Frontal cortex (tissue), 4 donors: ENCODE results near the gene PCDH8. TPM values are rescaled to one million over a fixed set of nuclear protein-coding genes. Genes with fewer than 3 reads are reported as not detected.
A peak's percentile ranks its signal among the peaks of the same experiment; 100 is the strongest.

Experiments used
- DNase-seq, 2 donors: peaks; one replicate each; pipeline ENCODE4 v3.0.0; 2012; ENCODE audit warnings: low spot score in 2 of 2
- FAIRE-seq: peaks from 2 replicates; lab custom pipeline; 2012; peaks lifted over from hg19 to GRCh38; lab: Jason Lieb, UNC
- total RNA-seq: library from RNA; depleted of rRNA; stranded (reverse); fragments of >200 nt; gene quantifications from one replicate; pipeline ENCODE4 v1.2.3, GENCODE V29; 2014
- donor health status: control.
- donor health status: control.
- donor health status: control.

PCDH8 gene, protein sequence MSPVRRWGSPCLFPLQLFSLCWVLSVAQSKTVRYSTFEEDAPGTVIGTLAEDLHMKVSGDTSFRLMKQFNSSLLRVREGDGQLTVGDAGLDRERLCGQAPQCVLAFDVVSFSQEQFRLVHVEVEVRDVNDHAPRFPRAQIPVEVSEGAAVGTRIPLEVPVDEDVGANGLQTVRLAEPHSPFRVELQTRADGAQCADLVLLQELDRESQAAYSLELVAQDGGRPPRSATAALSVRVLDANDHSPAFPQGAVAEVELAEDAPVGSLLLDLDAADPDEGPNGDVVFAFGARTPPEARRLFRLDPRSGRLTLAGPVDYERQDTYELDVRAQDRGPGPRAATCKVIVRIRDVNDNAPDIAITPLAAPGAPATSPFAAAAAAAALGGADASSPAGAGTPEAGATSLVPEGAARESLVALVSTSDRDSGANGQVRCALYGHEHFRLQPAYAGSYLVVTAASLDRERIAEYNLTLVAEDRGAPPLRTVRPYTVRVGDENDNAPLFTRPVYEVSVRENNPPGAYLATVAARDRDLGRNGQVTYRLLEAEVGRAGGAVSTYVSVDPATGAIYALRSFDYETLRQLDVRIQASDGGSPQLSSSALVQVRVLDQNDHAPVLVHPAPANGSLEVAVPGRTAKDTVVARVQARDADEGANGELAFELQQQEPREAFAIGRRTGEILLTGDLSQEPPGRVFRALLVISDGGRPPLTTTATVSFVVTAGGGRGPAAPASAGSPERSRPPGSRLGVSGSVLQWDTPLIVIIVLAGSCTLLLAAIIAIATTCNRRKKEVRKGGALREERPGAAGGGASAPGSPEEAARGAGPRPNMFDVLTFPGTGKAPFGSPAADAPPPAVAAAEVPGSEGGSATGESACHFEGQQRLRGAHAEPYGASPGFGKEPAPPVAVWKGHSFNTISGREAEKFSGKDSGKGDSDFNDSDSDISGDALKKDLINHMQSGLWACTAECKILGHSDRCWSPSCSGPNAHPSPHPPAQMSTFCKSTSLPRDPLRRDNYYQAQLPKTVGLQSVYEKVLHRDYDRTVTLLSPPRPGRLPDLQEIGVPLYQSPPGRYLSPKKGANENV
- total RNA-seq = 72.2 TPM

DNA sequence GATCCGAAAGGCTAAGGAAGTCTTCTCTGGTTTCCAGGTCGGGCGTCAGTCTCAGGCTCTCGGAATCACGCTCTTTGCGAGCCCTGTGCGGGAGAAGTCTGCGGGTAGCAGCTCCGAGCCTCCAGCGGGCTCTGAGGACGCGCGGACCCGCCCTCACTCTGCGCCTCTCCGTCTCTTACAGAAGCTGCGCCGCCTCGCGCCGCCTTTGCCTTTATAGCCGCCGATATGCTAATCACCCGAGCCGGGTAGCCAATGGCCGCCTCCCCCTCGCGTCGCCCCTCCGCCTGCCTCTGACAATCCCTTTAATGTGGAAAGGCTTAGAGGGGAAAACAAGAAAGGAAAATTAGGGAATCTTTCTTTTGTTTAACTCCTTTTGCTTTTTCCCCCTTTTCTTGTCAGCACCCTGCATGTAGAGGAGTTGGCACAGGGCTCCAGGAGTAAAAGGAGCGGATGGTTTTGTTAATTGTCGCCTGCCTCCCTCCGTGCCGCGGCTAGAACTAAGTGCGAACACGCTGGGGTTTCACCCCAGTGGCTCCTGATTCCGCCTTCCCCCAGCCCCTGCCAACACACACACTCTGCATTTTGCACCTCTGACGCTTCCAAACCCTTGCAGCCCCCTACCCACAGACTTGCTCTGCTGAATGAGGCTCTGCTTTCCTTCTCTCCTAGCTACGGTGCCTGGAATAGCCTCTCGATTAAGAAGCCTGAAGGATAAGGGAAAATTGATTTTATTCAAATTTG is at the start of gene PCDH8:
TSS of gene PCDH8 (minus strand) at position 186 of the 741 bp plus-strand sequence. CDS start 204 bp downstream, outside the sequence.
- DNase-seq (peak; percentile 54 to 58), FAIRE-seq (no peak)

DNA sequence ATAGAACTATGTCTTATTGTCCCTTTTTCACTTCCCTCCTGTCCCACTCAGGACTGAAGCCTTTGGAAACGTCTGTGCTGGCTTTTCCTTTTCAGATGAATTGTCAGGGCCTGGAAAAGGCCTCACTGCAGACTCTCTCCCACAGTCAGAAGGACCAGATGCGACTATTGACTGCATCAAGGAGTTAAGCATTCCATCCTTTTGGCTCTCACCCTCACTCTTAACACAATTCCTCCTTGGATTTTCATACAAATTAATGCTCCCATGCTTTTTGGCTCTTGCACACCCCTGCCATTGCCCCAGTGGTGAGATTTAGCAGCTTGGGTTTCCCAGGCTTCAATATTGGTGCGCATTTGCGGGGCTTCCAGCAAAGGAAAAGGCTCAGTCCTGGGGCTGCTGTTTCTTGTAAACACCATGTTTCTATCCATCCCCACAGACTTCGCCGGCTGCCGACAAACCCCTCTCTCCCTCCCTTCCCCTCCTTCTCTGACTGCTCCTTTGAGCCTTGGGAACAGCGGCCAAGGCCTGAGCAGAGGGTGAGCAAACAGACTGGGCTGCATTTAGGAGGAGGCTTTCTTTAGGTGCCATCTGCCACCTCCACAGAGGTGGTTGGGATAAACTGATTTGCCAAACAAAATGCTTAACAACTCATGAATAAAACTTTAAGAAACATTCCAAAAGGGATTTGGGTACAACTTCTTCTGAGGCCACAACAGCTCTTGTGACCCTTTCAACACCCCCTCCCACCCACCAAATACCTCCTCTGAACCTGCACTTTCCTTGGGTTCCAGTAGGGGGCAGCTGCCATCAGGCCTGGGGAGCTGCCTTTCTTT is 48.6 kb upstream of the PCDH8 start:
- DNase-seq (peak in 1 of 2 donors; percentile 27), FAIRE-seq (no peak)

DNA sequence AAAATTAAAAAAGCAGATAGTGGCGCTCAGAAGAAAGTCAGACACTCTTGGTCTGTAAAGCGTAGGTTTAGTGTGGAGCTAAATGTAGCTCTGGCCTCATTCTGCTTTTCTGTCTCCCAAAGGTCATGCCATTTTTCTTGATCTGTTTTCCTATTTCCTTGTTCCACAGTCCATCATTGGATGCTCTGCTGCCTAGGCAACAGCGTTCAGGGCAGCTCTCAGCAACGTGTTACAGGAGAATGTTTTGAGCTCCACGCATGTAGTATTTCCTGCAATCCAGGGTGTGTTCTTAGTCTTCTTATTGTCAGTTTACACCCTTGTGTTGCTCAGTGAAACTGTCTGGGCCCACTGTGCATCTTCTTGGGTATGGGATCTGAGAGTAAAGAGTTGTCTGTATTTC is 46.0 kb upstream of the PCDH8 start:
- FAIRE-seq (no peak), DNase-seq (no peak)

DNA sequence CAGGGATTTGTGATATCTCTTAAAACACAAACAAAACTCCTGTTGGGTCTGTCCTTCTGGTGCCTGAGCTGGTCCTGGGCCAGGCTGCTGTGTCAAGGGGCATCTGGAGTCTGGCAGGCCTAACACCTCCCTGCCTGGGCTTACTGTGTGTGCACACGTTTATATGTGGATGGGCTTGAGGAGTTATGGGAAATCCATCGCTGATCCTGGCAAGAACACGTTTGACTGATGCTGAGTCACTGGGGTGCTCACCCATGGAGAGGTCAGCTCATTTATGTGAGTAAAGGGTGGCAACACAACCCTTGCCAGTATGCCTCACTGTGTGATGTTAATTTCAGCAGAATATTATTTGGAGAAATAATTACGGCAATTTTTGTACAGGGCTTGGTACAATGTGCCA is 44.5 kb upstream of the PCDH8 start:
- DNase-seq = no peak

DNA sequence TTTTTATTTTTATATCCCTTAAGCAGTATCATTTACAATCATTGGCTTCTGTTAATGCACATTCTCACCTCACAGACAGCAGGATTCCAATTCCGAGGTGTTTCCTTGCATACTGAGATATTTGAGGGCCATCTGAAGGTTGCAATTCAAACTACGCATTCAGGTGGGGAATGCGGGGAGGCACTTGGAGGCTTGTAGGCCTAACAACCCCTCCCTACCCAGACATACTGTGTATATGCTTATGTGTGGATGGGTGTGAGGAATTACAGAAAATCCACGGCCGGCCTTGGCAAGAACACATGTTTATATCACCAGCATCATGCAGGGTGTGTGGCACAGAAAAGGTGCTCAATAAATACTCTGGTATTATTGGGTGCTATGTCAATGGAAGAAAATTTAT is 43.3 kb upstream of the PCDH8 start:
- FAIRE-seq = no peak
- no peak for DNase-seq

More for the DNA sequence above, 44.5 kb upstream of the PCDH8 start:
- FAIRE-seq = no peak

DNA sequence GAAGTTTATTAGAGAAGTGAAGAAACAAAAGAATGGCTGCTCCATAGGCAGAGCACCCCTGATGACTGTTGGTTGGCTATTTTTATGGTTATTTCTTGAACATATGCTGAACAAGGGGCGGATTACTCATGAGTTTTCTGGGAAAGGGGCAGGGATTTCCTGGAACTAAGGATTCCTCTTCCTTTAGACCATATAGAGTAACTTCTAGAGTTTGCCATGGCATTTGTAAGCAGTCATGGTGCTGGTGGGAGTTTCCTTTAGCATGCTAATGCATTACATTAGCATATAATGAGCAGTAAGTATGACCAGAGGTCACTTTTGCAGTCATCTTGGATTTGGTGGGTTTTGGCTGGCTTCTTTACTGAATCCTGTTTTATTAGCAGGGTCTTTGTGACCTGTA is 38.7 kb upstream of the PCDH8 start:
- FAIRE-seq = no peak

DNA sequence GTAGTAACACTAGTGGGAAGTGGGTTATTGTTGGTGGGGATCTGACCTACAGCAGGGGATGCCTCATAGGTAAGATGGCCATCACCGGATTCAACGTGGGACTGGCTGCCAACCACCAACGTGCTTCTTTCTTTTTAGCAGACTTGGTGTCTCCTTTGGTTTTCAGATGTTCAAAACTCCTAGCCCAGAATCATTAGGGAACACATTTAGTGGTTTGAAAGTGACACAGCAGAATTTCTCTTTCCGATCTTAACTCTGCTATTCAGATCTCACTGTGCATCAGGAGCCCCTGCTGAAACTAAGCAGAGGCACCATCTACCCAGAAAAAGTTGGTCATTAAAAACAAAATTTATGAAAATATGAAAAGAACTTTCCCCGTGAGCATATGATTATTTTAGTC is 36.7 kb upstream of the PCDH8 start:
- no peak for FAIRE-seq
- no peak for DNase-seq

More for the DNA sequence above, 38.7 kb upstream of the PCDH8 start:
- DNase-seq = no peak

DNA sequence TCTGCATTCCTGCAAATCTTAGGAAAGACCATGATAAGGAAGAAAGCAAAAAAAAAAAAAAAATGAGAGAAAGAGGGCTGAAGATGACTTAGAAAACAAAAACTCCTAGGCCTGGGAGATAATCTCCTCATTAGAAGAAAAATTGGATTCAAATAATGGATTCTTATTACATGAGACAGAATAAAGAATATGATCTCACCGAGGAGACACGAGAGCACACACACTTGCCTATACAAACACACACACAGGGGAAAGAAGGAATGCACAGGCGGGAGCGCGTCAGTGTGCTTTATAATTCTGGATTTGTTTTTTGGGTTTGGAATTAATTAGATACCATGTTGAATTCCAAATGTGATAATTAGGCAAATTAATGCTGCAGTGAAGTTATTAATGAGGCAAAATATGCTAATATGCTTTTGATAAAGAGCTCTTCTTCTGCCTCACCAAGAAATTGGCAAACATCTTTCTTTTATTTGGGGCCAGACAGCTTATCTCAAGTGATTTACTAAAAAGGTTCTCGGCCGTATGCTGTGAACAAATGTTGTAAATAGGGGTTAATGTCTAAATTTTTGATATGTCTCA is 36.1 kb upstream of the PCDH8 start:
- FAIRE-seq (no peak), DNase-seq (no peak)

DNA sequence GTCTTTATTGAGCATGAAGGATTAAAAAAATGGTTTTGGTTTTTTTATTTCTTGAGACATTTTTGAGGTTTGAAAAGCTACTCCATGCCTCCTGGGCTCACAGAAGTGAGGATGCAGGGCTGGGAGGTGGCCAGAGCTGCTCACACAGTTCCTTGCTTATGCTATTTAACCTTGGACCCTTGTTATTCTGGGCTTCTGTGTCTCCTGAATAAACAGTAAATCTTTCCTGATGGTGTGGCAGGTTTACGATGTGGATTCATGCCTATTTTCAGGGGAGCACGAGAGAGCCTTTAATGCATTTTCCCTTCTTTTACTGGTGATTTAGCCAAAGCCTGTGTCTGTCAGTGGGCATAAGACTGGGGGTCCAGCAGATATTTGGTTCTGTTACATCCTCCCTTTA is 34.3 kb upstream of the PCDH8 start:
- no peak for FAIRE-seq
- DNase-seq = no peak

DNA sequence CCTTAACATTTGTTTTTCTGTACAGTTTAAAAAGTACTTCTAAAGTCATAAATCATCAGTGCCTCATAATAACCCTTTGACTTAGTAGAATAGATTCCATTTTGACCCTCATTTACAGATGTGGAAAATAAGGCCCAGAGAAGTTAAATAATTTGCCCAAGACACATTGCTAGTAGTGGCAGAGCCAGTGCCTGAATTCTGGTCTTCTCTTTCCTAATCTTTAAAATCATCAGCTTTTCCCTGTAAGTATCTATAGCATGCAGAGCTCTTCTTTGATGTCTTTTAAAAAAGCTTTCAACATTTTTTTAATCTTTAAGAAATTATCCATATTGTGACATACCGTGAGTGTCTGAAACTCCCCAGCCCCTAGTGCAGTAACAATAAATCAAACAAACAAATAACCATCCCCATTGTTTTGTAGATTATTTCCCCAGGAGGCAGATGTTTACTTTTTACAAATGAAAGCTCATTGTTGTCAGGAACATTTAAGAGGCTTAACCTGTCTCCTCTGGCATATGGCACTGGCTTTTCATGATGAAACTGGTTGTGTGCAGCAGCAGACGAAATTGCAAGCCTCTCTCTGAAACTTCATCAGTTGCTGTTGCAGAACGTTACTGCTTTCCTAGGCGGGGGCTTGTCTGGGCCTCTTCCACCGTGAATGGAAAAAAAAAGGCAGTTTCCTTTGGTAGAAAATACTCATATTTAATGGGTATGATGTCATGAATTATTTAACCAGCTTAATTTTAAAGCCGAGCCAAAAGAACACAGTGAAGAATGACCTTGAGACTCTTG is 31.7 kb upstream of the PCDH8 start:
- FAIRE-seq (no peak), DNase-seq (no peak)

DNA sequence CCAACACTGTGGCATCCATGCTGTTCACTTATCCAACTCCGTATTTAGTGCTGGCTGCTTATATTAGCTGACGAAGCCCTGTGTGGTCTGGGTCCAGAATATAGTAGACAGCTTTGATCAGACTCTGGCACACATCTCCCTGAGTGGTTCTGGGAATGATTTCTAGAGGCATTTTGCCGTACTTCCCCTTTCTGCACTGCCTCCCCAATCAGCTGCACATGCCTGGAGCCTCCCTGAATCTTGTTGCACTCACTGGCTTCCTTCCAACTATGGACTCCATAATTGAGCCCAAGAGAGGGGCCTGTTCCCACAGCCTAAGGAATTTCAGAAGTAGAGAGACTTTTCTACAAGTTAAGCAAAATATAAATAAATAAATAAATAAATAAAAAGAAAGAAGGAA is 30.4 kb upstream of the PCDH8 start:
- FAIRE-seq (no peak), DNase-seq (no peak)

DNA sequence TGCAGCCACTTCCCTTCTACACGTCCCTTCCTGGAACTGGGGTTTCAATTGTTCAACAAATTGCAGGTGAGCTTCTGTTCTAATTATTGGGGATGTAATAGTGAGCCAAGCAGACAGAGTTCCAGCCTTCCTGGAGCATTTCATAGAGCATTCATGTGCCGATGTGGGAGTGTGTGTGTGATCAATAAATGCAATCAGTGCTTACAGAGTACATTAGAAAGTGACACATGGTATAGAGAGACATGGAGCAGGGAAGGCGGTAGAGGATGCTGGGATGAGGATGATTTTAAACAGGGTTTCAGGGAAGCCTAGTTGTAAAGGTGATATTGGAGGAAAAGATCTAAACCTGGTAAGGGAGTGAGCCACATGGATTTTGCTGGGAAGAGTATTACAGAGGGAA is 21.7 kb upstream of the PCDH8 start:
- DNase-seq = no peak
- FAIRE-seq = no peak

DNA sequence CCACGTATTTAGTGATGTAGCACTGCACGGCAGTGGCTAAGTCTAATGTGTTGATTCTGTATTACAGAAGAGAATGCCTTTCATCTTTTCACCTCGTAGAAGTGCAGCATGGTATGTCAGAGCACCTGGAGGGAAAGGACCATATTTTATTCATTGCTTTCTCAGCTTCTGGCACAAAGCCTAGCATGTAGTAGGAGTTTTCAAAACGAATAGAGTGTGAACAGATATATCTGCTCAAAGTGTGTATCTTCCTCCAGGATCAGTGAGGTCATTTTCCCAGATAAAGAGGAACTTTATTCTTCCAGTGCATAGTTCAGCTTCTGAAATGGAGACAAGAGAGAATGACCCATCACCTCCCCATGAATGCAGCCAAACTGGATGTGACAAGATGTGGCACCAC is 21.2 kb upstream of the PCDH8 start:
- no peak for FAIRE-seq

DNA sequence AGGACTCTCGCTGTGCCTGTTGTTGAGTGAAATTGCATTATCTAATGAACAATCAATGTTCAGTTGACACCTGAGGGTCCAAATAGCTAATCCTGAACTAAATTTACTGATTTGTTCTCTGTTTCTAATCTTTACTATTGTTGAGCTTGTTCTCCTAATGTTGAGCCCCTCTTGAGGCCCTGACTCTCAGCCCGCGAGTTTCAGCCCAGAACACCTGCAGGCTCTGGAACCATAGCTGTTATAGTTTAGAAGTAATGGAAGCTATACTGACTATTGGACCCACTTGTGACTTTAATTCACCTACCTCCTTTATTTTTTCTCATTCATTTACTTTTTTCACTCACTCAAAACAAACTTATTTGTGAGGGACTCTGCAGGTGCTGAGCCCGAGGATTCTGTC is 20.6 kb upstream of the PCDH8 start:
- no peak for FAIRE-seq
- DNase-seq = no peak

More for the DNA sequence above, 21.2 kb upstream of the PCDH8 start:
- DNase-seq = no peak

DNA sequence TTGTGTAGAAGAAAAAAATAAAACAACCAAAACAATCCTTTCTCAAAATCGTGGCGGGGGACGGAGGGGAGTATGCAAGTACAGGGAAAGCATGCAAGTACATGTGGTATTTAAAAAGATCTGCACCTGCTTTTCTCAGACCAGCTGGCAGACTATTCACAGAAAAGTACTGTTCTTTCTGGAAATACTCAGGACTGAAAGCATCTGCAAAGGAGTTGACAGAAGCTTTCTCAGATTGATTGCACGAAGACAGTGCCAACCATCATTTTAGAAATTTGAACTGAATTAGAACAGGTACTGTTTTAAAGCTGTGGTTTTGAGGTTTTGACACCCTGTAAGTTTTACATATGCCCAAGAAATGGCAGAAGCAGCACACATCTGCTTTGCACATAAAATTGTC is 19.8 kb upstream of the PCDH8 start:
- no peak for FAIRE-seq
- no peak for DNase-seq

DNA sequence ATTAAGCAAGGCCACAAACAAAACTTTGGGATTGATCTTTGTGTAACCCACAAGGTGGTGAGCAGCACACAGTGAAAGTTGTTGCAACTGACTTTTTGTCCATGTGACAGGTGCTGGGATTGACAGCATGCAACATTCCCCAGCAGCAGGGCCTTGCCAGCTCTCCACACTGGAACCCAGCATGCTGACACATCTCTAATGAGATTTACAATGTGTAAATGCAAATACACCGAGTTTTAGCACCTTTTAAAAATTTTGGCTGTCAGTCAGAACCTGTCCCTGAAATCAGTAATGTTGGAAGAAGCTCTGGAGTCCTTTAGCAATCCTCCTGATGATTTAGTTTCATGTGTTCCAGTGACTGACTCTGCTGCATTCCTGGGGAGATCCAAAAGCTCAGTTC is 16.5 kb upstream of the PCDH8 start:
- FAIRE-seq = no peak
- DNase-seq = no peak

DNA sequence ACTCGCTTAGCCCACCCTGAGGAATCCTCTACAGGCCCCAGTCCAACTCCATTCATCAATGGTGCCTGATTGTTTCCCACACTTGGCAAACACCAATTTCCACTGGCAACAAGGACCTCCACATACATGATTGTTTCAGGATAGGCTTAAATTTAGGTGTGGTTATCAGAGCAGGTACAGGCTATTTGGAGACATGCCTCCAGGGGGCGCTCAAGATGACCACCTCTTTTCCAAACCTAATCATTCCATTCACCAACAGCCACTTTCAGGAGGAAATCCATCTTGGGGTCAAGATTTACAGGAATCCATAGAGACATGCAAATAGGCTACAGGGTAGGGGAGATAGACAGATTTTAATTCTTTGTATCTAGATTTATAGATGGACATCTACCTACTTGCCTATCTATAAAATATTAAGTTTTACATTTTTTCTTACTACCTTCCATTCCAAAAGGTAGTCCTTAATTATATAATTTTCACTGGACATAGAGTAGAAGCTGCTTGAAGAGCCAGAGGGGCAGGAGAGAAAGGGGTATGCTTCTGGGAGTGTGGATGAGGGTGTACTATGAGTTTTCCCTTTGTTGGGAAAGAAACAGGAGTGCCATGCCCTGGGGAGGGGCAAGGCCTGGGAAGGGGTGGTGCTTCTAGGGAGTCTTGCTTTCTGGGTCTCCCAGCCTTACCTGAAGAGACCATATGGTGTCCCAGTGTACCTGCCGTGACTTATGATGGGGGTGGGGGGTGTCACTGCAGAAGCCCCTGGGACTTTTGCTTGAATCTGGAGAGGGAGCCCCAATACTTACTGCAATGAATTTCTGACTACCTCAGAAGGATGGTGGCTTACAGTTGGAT is 14.1 kb upstream of the PCDH8 start:
- DNase-seq (no peak), FAIRE-seq (no peak)
